Right lobe of liver (tissue), 6 donors: ENCODE measurements around the gene EIF4H. TPM values are rescaled to one million over a fixed set of nuclear protein-coding genes. Genes with fewer than 3 reads are reported as not detected.
"Not testable (repeated sequence)": the region's sequence is repeated elsewhere in the genome, so short reads cannot be mapped to it uniquely, and the experiment has no call there.

ENCODE experiments used
- ATAC-seq, 4 donors: fragments of 200-7000 bp; cut with Tn5 transposase; one replicate each; pipeline ENCODE4 v1.9.1; 2020; ENCODE audit warnings: mild to moderate bottlenecking in 4 of 4, moderate library complexity in 4 of 4
- DNase-seq, 3 donors: peaks; one replicate each; pipeline ENCODE4 v3.0.0-alpha.2; 2020
- H3K27ac ChIP-seq, 3 donors: fragments of 200-600 bp; one replicate each; pipeline ENCODE4 v1.8.0; 2022
- H3K27me3 ChIP-seq, 2 donors: fragments of 200-600 bp; one replicate each; pipeline ENCODE4 v1.8.0; 2022
- H3K36me3 ChIP-seq, 4 donors: fragments of 200-600 bp; sonication (generic) in 1 of 4; one replicate each; pipeline versions ENCODE4 v1.5.1 to v1.8.0; 2017 to 2022; ENCODE audit warnings: control low read depth in 1 of 4
- H3K4me1 ChIP-seq, 4 donors: fragments of 200-600 bp; sonication (generic) in 1 of 4; one replicate each; pipeline versions ENCODE4 v1.5.1 to v1.8.0; 2017 to 2022; ENCODE audit warnings: control low read depth in 1 of 4
- H3K4me3 ChIP-seq, 3 donors: fragments of 200-600 bp; one replicate each; pipeline ENCODE4 v1.8.0; 2022
- H3K9me3 ChIP-seq, 4 donors: fragments of 200-600 bp; sonication (generic) in 1 of 4; one replicate each; pipeline versions ENCODE4 v1.5.1 to v1.8.0; 2017 to 2022; ENCODE audit warnings: control low read depth in 1 of 4
- CTCF ChIP-seq, 4 donors: fragments of 200-600 bp in 3 of 4; fragments of 450-650 bp in 1 of 4; IDR thresholded peaks; one replicate each; pipeline versions ENCODE4 v1.5.1 to v1.8.0; 2016 to 2022; ENCODE audit warnings: antibody characterized with exemption in 4 of 4, mild to moderate bottlenecking in 2 of 4
- POLR2A ChIP-seq: fragments of 450-650 bp; IDR thresholded peaks from one replicate; pipeline ENCODE4 v1.6.1; 2017; ENCODE audit warnings: antibody characterized with exemption, mild to moderate bottlenecking
- WGBS: methylation state at CpG from one replicate; pipeline ENCODE4 v1.1.6; 2018; ENCODE audit warnings: low coverage, low lambda C conversion rate; ENCODE audit not compliant: insufficient coverage; ENCODE audit errors: missing lambda C conversion rate; 5-methylcytosine and 5-hydroxymethylcytosine counted together
- intact Hi-C, 2 donors: fragments of 100-400 bp; cut with DNase I; formaldehyde crosslinking; loops; one replicate each; pipeline versions ENCODE4 v1.11.2 to v1.14.1; 2022
- total RNA-seq, 6 experiments: library from RNA; depleted of rRNA in 2 of 6; stranded (reverse); fragments of >200 nt in 2 of 6; fragmentation: NEBNext Ultra II Directional in 3 of 6; extraction: Animal tissue kit (Norgen Biotek cat#: 25700) in 3 of 6; gene quantifications; one replicate each; pipeline versions ENCODE4 v1.1.0 to v1.2.4, GENCODE V29; 2016 to 2023
- donor health status: DM: no; HTN: yes; CAD: no.
- donor health status: DM: no; HTN: no; CAD: no.
- donor health status: DM: no; HTN: no; CAD: no.
- donor health status: DM: no; HTN: yes; CAD: no.
- donor health status: DM: no; HTN: yes; CAD: no.

The EIF4H gene
- total RNA-seq, 6 experiments from 2014 or later, result 117 to 128 (median 118) TPM

- peaks cover 0 to 17% (median 3%) of the 10 kb centered on the region in 4 donors for H3K4me1 ChIP-seq
- no peak for TF ChIP-seq CTCF (IDR thresholded peaks at IDR 0.05)
- no peak for TF ChIP-seq POLR2A
- 76% methylated on average over 5 of the region's 17 CpGs for WGBS
- no peak overlapping the region for H3K4me3 ChIP-seq
- no peak overlapping the region for H3K27ac ChIP-seq
- no peak for ATAC-seq
- intact Hi-C loops, result no loop called here
- no peaks in the 10 kb centered on the region for H3K36me3 ChIP-seq
- H3K27me3 ChIP-seq, result no peaks in the 10 kb centered on the region
- DNase-seq, result no peak
- H3K9me3 ChIP-seq, result no peaks in the 10 kb centered on the region
Observed at GRCh38 chr7:74222851-74223710, 48.9 kb downstream of the EIF4H start.

- Histone ChIP-seq H3K27me3 (no peaks in the 10 kb centered on the region), H3K4me3 (no peak overlapping the region), H3K9me3 (no peaks in the 10 kb centered on the region), H3K4me1 (peaks cover 0 to 17% (median 3%) of the 10 kb centered on the region in 4 donors), H3K27ac (no peak overlapping the region), H3K36me3 (no peaks in the 10 kb centered on the region)
- intact Hi-C loops, result no loop called here
- DNase-seq, result peak; percentile 84 to 90 (median 89)
- WGBS, result 100% methylated on average over 1 of the region's 18 CpGs
- TF ChIP-seq CTCF (IDR thresholded peaks at IDR 0.05) (no peak), POLR2A (no peak)
- peak; percentile 31 to 52 (median 42) for ATAC-seq
Observed at GRCh38 chr7:74223711-74224510, 49.8 kb downstream of the EIF4H start.

DNA sequence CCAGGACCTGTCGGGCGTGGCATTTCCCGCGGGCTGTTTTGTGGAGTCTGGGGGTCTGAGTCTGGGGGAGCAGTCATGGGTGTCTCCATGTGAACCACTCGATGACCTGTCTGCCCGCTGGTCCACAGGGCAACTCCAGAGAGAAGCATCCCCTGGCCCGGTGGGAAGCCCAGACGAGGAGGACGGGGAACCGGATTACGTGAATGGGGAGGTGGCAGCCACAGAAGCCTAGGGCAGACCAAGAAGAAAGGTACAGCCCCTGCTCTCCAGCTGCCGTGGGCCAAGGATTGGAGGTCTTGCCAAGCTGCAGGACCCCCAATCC, 50.3 kb downstream of the EIF4H start:
- Histone ChIP-seq H3K36me3 (no peaks in the 10 kb centered on the region), H3K4me3 (no peak overlapping the region), H3K27ac (no peak overlapping the region), H3K27me3 (no peaks in the 10 kb centered on the region), H3K4me1 (peaks cover 0 to 17% (median 3%) of the 10 kb centered on the region in 4 donors), H3K9me3 (no peaks in the 10 kb centered on the region)
- no peak for DNase-seq
- intact Hi-C loops, result no loop called here
- ATAC-seq, result no peak
- WGBS, result 100% methylated on average over 4 of the region's 12 CpGs
- no peak for TF ChIP-seq CTCF (IDR thresholded peaks at IDR 0.05)
- TF ChIP-seq POLR2A, result no peak

DNA sequence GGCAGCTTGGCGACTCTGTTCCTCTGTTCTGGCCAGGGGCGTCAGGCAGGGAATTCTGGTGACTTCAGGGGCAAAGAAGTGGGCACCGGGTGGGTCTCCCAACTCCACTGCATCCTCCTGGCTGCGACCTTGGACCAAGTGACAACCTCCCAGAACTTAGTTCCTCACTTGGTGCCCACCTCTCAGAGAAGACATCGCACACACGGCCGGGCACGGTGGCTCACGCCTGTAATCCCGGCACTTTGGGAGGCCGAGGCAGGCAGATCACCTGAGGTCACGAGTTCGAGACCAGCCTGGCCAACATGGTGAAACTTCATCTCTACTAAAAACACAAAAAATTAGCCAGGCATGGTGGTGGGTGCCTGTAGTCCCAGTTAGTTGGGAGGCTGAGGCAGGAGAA, 50.8 kb downstream of the EIF4H start:
- peaks cover 0 to 14% (median 2%) of the 10 kb centered on the region in 4 donors for H3K4me1 ChIP-seq
- H3K4me3 ChIP-seq, H3K27me3 ChIP-seq, DNase-seq, H3K27ac ChIP-seq, H3K36me3 ChIP-seq, H3K9me3 ChIP-seq, intact Hi-C loops, ATAC-seq: not testable (repeated sequence)
- WGBS, result 95% methylated on average over 6 of the region's 13 CpGs

DNA sequence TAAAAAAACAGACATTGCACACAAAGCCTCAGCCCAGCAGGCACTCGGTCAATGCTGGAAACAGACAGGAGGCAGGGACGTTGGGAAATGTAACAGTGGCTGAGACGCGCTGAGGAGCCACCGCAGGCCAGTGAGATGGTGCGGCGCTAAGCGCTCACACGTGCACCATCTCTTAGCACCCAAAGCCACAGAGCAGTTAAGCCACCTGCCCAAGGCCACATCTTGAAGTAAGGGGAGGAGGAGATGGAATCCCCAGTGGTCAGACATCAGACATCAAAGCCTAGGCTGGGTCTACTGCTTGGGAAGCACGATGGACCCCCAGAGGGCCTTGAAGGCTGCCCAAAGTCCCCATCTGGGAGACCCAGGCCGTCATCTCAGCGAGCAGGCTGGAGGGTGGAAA, 51.2 kb downstream of the EIF4H start:
- Histone ChIP-seq H3K36me3 (no peaks in the 10 kb centered on the region), H3K27ac (no peak overlapping the region), H3K9me3 (no peaks in the 10 kb centered on the region), H3K4me1 (peaks cover 0 to 9% (median 0%) of the 10 kb centered on the region in 4 donors), H3K27me3 (no peaks in the 10 kb centered on the region), H3K4me3 (no peak overlapping the region)
- no peak for ATAC-seq
- TF ChIP-seq CTCF (IDR thresholded peaks at IDR 0.05) (no peak), POLR2A (no peak)
- intact Hi-C loops, result no loop called here
- DNase-seq, result no peak
- WGBS, result no CpG with 5 or more reads among the region's 12 CpGs
